ENCODE measurements around the gene TTC16. TPM values are rescaled to one million over a fixed set of nuclear protein-coding genes. Genes with fewer than 3 reads are reported as not detected.
"Not testable (repeated sequence)": the region's sequence is repeated elsewhere in the genome, so short reads cannot be mapped to it uniquely, and the experiment has no call there.

Gene TTC16
- total RNA-seq, 1 donor from 2014 or later: 0.10 TPM

DNA sequence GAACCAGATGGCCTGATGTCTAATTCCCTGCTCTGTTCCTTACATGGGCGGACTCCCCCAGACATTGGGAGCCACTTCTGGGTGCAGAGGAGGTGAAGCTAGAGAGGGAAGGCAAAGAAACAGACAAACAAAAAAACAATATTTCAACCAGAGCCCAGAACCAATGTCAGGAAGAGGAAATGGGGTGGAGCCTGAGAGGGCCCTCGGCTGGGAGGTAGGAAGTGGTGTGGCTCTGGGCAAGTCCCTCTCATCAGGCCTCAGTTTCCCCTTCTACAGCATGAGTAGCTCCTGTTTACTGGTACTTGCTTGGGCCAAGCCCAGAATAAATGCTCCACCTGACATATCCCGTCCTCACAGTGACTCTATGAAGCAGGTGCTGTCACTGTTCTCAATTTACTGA lies 51.5 kb downstream of the TTC16 start:
- DNase-seq (ENCODE audit: low read depth): no peak

DNA sequence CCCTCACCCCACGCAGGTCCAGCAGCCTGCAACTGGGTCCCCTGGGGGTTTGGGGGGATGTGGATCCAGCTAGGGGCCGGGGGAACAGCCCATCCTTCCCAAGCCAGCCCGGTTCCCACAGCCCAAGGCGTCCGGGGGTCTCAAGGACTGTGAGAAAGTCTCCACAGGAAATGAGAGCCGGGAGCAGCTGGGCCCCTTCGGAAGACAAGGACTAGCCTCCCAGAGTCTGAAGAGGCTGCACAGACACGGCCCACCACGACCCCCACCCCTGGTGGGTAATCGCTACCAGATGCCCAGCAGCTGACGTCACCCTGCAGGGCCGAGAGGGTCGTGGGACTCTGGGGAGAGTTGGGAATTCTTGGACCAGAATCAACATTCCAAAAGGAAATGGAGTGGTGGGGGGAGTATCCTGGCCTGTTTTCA lies 52.0 kb downstream of the TTC16 start:
- DNase-seq (ENCODE audit: low read depth): no peak

DNA sequence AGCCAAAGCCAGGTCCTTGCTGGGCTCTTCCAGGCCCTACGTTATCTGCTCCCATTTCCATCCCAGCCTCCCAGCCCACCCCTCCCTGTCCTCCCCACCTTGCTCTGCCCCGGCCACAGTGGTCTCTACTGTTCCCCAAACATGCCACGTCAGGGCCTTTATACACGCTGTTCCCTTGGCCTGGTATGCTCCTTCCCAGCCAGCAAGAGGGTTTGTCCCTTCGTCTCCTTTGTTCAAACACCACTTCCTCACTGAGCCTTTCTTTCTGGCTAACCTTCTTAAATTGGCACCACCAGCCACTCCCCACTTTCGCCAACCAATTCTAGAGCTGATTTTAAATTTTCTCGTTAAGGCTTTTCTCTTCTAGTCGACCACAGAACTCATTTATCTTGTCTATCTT lies 52.8 kb downstream of the TTC16 start:
- no peak for DNase-seq (ENCODE audit: low read depth)

DNA sequence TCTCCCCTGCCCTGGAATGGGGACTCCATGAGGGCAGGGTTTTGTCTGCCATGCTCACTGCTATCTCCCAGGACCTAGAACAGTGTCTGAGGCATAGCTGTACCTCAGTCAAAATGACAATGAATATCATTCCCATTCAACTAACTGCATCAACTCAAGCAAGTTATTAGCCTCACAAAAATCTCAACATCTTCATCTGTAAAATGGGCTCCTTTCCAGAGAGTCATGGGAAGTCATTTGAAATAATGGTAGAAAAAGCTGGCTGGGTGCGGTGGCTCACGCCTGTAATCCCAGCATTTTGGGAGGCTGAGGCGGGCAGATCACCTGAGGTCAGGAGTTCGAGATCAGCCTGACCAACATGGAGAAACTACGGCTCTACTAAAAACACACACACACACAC lies 53.2 kb downstream of the TTC16 start:
- DNase-seq (ENCODE audit: low read depth): no peak

DNA sequence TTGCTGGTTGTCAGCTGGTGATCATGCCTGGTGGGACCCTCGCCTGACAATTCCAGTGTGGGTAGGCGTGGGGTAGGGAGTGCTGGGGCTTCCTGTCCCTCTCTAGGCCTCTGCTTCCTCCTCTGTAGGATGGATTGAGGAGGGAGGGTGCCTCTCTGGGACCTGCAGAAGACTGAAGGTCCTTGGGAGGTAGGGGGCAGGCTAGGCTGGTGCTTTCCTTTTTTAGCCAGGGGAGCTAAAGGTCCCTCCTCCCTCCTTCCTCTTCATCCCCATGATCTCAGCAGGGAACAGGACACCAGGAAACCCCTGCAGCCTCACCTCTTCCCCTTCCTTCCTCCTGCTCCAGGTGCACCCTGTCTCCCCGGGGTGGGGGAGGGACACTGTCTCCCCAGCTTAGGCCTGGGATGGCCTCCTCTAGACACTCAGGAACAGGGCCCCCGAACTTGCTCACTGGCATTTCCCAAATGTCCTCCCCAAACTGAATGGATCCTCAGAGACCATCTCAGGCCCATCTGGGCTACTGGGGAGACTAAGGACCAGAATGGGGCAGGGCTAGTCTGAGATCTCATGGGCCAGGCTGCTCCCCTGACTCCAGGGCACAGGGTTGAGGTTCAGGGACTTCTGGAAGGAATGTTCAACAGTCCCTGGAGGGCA lies 54.2 kb downstream of the TTC16 start:
- DNase-seq (ENCODE audit: low read depth): no peak

DNA sequence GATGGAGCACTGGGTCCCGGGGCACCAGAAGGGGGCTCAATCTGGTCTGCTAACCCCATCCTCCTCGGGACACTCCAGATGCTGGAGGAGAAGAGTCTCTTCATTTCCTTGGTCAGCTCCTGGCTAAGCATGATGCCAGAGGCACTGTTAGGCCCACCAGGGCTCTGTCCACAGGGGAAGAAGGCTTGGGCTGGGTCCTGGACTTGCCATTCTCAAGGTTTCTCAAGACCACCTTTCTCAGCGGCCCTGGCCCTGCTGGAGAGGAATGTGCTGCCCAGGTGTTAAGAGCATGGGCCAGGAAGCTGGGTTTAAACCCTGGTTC lies 54.7 kb downstream of the TTC16 start:
- DNase-seq (ENCODE audit: low read depth): no peak

DNA sequence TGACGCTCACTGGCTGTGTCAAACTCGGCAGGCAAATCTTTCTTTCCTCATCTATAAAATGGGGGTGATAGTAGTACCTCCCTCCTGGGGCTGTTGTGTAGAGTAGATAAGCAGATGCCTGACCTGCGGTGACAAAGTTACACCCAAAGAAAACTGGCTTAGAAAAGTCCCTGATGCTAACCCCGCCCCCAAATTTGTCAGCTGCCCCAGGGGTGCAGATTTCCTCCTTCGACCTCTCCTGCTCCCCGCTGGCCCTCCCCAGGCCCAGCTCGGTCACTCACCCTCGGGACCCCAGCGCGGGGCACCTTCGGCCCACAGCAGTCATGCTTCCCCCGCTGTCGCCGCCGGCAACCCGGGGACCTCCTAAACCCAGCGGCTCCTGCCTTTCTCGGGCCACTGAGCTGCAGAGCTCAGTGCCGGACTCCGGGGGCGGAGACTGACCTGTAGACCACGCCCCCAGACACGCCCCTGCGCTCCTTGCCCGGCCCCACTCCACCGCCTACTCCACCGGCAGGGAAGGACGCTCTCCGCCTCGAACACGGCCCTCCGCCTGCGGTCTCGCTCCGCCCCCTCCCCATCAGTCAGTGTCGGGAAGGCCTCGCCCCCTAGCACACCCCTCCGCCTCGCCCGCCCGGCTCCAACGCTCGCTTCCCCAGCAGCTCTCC lies 55.2 kb downstream of the TTC16 start:
- peak; percentile 90 for DNase-seq (ENCODE audit: low read depth)

DNA sequence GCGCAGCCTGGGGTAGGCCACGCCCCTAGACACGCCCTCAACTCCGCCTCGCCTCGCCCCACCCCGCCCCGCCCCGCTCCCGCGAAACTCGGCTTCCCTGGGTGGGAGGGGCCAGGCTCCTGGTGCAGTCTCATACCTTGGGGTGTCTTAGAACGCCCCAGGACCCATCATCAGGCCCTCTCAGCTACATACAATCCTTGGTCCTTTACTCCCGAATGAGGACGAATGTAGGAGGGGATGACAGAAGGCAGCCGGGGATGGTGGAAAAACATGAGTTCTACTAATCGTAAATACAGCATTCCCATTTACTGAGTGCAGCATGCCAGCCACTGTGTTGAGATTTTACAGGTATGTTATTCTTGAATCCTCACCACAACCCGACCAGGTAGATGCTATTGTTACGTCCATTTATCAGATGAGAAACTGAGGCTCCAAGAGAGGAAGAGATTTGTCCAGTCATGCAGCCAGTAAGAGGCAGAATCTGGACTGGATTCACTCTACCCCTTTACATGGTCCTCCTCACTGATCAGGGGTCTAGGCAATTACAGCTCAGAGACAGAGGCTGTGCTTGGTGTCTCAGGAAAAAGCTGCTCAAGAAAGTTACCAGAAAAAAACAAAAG lies 55.8 kb downstream of the TTC16 start:
- DNase-seq (ENCODE audit: low read depth): peak; percentile 8

DNA sequence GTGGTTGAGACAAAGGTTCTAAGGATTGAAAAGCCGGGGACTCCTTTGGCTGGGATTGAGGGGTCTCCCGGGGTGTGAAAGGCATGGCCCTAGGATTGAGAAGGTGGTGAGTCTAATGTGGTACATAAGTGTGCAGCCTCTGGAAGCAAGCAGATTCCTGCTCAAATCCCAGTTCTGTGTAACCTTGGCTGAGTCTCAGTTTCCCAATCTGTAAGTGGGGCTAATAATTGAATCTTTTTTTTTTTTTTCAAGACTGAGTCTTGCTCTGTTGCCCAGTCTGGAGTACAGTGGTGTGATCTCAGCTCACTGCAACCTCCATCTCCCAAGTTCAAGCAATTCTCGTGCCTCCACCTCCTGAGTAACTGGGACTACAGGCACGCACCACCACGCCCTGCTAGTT lies 56.7 kb downstream of the TTC16 start:
- no peak for DNase-seq (ENCODE audit: low read depth)

DNA sequence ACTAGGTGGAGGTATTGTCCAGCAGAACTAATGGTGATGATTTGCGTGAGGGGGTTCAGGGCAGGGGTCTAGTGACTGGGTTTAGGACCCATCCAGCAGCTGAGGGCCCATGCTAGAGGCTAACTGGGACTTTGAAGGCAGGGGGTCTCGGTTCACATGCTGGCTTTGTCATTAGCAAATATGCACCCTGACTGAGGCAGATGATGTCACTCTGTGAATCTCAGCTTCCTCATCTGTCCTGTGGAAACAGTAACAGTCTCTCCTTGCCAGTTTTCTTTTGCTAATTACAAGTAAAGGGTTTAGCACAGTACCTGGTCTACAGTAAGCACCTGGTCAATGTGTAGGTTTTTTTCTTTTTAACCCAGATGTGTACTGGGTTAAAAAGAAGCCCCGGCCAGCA lies 57.4 kb downstream of the TTC16 start:
- DNase-seq (ENCODE audit: low read depth): no peak

DNA sequence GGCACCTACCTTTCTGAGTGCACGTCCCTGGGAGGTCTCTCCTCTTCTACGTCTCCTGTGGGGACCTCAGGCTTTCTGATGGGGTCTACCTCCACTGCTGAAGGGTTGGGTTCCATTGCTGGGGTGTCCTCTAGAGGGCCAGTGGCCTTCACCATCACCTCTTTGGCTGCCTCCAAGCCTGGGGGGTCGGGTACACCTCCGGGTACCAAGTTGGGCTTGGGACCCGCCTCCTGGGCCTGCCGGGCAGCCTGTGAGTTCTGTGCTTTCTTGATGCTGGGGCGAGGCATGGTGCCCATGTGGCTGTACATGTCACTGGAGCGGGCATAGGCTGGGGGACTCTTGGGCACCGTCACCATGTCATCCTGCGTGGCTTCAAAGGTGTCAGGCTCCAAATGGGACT lies 58.1 kb downstream of the TTC16 start:
- no peak for DNase-seq (ENCODE audit: low read depth)

DNA sequence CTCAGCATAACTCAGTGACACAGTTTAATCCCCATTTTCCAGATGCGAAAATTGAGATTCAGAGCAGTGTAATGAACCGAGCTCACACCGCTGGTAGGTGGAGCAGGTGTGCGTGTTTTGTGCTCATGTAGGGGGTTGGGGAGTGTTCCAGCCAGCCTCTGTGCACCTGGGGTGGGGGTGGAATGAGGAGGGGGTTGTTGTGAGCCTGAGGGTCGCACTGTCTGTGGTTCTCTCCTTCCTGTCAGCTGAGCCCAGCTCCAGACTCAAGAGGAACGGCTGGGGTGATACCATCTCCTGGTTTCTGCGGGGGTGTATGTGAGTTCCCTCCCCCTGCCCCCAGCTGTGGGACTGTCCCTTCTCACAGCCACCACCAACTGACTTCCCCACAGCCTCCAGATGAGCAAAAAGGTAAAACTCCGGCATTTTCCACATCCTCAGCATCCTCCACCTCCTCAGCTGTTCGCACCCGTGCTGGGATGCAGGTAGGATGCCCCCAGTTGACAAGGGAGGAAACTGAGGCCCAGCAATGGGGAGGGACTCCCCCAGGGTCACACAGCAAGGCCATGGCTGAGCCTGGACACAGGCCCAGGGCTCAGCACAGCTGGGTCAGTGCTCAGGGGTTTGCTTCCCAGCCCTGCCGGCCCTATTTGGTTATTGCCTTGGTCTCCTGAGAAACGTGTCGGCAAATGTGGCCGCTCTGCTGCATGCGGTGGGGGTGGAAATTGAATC lies 60.5 kb downstream of the TTC16 start:
- no peak for DNase-seq (ENCODE audit: low read depth)

DNA sequence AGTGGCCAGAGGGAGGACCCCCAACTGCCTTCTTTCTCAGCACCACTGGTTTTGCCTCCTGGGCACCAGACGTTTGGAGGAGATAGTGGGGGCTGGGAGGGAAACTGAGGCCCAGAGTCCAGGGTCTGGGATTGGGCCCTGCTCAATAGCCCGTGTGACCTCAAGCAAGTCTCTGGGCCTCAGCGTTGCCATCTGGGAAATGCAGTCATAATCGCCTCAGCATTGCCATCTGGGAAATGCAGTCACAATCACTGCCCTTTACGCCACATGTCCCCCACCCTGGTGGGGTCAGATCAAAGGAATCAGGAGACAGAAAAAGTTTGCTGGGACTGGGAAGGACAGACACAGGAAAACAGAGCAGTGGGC lies 61.0 kb downstream of the TTC16 start:
- DNase-seq (ENCODE audit: low read depth): no peak

DNA sequence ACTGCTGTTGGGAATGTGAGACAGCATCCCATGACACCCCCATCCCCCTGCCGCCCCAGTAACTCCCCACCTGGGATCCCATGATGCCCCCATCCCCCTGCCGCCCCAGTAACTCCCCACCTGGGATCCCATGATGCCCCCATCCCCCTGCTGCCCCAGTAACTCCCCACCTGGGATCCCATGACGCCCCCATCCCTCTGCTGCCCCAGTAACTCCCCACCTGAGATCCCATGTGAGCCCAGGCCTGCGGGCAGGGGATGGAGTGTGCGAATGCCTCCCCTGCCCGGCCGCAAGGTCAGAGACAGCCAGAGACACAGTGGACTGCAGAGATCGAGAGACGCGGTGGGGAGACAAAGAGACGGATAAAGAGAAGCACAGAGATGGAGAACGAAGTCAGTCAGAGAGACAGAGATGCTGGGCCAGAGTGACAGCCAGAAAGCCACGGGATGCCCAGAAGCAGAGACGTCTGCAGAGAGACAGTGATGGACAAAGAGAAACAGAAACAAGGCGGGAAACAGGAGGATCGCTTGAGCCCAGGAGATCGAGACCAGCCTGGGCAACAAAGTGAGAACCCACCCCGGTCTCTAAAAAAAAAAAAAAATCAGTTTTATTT lies 61.6 kb downstream of the TTC16 start:
- no peak for DNase-seq (ENCODE audit: low read depth)

DNA sequence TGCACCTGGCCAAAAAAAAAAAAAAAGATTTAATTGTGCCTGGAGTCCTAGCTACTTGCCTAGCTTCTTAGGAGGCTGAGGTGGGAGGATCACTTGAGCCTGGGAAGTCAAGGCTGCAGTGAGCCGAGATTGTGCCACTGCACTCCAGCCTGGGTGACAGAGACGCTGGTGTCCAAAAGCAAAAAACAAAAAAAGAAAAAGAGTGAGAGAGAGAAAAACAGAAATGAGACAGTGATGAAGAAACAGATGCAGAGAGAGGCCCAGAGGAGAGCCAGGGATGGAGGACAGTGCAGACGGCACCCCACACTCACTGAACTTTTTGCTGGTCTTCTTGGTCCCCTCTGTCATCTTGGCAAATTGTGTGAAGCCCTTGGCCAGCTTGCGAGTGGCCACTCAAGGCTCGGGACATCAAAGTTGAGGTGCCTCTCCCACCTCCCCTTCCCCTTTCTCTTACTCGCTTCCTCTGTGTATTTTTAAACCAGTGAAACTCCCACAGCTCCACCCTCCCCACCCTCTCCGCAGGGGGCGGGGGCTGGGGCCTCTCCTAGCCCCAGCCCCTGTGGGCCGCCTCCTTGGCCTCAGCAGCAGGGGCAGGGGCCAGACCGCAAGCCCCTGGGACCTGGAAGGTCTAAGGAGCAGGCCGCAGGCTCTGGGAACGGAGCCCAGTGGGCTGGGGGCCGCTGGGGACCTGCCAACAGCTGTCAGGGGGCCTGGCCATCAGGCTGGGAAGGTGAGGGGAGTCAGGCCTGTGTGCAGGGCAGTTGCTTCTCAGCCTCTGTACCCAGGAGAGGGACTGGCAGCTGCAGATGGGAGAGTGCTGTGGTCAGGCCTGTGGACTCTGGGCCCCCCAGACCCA lies 62.6 kb downstream of the TTC16 start, which contains the start of gene SH2D3C:
Gene SH2D3C, minus strand, starts transcription at position 387 of the 856 bp plus-strand sequence. Its CDS starts 39 bp downstream, at position 348.
- DNase-seq (ENCODE audit: low read depth): no peak

DNA sequence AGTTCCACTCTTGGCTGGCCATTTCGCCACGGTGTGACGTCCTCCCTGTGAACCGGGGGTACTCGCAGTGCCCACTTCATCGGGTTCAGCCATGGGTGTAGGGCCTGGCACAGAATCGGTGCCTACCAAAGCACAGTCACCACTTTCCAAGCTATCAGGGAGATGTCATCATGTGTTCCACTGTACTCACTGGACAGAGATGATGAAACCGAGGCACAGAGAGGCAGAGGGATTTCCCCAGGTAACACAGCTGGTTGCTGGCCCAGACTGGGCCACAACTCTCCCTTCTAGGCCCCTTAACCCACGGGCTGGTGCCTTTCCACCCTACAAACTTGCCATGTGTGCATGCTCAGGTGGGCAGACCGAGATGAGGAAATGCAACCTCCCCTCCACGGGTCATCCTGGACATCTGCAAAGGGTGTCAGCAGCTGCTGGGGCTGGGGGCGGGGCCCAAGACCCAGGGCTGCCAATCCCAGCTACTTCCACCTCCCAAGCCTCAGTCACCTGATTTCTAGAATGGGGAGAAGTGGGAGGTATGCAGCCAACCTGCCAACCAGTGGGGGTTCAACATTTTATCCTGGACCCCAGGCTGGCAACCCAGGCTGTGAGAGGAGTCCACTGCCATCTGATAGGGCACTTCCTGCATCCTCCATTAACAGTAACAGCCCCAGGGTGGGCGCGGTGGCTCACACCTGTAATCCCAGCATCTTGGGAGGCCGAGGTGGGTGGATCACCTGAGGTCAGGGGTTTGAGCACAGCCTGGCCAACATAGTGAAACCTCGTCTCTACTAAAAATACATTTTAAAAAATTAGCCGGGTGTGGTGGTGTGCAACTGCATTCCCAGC lies 63.5 kb downstream of the TTC16 start:
- no peak for DNase-seq (ENCODE audit: low read depth)

DNA sequence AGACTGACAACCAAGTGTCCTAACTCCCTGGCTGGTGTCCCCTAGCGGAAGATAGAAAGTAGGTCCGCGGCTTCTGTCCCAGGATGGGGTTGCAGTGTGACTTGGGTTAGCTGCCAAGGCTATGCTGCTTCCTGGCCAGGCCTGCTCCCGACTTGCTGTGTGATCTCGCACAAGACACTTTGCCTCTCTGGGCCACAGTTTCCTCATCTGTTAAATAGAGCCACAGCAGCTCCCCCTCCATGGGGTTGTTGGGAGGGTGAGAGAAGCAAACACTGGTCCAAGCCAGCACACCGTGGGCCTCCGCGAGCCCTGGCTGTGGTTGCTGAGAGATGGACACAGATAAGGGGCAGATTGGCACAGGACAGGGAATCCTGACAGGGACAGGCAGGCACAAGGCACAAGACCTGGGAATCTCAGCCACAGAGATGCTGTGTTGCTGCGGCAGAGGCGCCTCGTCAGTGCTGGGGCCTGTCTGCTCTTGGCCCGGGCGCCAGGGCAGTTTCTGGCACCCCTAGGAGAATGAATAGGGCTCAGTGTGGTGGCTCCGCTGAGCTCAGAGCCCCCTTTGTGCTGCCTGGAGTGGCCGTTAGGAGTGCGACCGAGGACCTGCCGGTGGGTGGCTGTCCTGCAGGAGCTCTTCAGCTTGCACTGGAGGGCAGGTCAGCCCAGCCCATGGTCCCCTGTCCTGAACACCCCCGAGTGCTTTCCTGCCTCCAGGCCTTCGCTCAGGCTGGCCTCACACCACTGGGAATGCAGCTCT lies 64.4 kb downstream of the TTC16 start:
- no peak for DNase-seq (ENCODE audit: low read depth)

DNA sequence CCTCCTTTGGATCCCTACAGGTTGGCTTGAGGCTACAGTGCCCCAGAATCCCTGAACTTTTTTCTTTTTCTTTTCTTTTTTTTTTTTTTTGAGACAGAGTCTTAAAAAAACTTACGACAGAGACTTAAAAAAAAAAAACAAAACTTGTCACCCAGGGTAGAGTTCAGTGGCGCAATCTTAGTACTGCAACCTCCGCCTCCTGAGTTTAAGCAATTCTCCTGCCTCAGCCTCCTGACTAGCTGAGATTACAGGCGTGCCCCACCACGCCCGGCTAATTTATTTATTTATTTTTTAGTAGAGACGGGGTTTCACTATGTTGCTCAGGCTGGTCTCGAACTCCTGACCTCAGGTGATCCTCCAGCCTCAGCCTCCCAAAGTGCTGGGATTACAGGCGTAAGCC lies 65.0 kb downstream of the TTC16 start:
- DNase-seq (ENCODE audit: low read depth): not testable (repeated sequence)
